Measurements from ENCODE around the gene GTPBP3. TPM values are rescaled to one million over a fixed set of nuclear protein-coding genes. Genes with fewer than 3 reads are reported as not detected.

GTPBP3 gene
- total RNA-seq, 1 experiment from 2014 or later, result 31.2 TPM

DNA sequence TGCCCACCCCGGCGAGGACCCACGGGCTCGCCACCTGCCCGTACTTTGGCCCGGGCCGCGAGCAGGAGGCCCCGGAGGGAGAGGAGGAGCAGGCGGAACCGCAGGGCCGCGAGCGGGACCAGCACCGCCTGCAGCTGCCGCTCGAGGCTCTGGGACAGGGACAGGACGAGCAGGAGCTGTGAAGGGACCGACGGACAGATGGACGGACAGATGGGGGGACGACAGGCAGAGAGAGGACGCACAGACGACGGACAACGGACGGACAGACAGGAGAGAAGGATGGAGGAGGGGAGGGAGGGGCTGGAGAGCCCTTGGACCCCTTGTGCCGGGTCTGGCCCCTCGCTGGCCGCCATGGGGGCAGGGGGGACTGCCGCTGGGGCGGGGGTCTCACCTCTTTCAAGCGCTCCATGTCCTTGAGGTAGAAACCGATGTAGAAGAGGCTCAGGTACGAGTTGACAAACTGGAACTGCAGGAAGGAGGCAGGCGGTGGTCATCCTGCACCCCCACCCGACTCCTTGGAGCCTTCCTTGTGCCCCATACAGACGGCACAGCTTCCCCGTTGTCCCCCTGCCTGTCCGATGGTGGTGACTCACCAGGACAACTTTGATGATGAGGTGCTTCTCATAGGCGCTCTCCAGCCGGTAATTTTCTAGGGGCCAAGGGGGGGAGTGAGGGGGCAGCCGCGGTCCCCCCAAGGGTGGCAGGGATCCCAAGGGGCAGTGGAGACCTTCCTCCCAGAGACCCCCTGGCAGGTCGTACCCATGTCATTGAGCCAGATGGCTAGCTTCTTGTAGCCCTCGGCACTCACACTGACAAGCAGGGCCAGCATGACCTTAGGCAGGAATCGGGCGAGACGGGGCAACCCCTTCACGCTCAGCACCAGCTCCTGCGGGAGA lies 7.7 kb upstream of the GTPBP3 start:
- Histone ChIP-seq H3K4me3 (no peak overlapping the region), H3K4me1 (peaks cover 2% of the 10 kb centered on the region; the same call in 1 of the 2 replicates), H3K27me3 (no peaks in the 10 kb centered on the region), H3K36me3 (no peaks in the 10 kb centered on the region), H3K9me3 (replicated peaks) (no peaks in the 10 kb centered on the region), H3K27ac (no peak overlapping the region)
- no peak for DNase-seq

DNA sequence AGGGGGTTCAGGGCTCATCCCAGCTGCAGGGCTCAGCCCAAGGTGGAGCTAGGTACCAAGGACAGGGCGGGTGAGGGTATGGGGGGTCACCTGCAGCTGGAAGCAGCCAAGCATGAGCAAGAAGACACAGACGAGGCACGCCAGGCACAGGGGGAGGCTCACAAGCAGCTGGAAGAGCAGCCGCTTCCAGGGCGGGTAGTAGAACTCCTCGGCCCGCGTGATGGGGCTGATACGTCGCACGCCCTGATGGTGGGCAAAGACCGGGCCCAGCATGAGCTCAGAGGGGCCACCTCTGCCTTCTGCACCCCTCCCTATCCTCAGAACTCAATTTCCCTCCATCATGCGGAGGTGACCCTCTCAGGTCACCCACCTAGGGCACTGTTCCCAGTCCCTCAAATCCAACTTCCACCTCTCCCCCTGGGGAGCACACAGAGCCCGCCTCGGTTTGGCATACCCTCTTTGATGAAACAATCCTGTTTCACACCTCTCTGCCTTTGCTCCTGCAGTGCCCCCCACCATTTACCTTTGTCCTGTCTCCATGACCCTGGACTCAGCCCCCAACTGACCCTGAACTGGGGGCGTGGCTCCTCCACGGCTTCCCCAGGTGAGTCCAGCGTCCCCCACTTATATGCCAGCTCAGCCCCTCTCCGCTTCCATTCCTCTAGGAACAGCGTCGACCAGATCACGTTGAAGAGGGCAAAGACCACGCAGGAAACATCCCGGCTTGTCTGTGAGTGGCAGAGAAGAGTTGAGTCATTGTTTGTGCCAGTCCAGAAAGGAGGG lies 6.9 kb upstream of the GTPBP3 start:
- H3K36me3 ChIP-seq, result no peaks in the 10 kb centered on the region
- H3K4me1 ChIP-seq, result peaks cover 2% of the 10 kb centered on the region; the same call in 1 of the 2 replicates
- no peak overlapping the region for H3K27ac ChIP-seq
- H3K27me3 ChIP-seq, result no peaks in the 10 kb centered on the region
- no peak overlapping the region for H3K4me3 ChIP-seq
- no peaks in the 10 kb centered on the region for H3K9me3 ChIP-seq (replicated peaks)
- DNase-seq, result no peak

DNA sequence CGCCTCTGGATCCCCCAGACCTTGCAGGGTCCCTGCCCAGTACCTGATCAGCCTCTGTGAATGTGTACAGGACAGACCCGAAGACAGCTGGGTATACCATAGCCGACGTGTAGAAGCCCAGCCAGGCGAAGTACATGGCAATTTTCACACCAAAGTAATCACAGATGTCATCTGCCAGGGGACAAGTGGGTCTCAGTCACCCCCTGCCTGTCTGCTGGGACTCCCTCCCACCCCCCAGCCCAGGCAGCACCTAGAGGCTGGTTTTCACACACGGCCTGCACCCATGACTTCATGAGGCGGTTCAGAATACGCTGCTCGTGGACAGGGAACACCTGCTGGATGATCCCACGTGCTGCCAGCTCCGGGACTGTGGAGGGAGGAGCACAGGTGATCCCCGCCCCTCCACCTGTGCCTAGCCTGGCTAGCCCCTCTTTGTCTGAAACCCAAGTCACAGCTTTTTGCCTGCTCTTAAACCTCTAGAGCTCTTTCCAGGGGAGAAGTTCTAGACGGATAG lies 6.3 kb upstream of the GTPBP3 start:
- Histone ChIP-seq H3K4me3 (no peak overlapping the region), H3K9me3 (replicated peaks) (no peaks in the 10 kb centered on the region), H3K36me3 (no peaks in the 10 kb centered on the region)

DNA sequence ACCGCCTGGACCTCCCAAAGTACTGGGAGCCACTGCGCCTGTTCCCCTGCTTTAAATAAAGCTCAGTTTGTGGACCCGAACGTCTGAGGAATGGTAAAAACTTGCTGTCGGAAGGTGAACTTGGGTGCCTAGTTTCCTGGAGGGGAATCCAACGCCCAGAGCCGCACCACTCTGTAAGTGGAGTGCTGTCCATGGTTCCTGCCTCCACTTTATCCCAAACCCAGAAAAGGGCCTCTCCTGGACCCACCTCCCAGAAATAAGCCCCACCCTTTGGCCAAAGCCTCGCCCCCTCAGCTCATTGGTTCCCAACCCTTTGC lies 5.0 kb upstream of the GTPBP3 start:
- no peak for DNase-seq
- no peaks in the 10 kb centered on the region for H3K9me3 ChIP-seq (replicated peaks)
- H3K4me1 ChIP-seq, result peaks cover 2% of the 10 kb centered on the region; the same call in 1 of the 2 replicates
- H3K27me3 ChIP-seq, result no peaks in the 10 kb centered on the region
- no peak overlapping the region for H3K27ac ChIP-seq
- no peaks in the 10 kb centered on the region for H3K36me3 ChIP-seq
- no peak overlapping the region for H3K4me3 ChIP-seq

More for the DNA sequence above, 6.3 kb upstream of the GTPBP3 start:
- Histone ChIP-seq H3K27me3 (no peaks in the 10 kb centered on the region), H3K27ac (no peak overlapping the region), H3K4me1 (peaks cover 2% of the 10 kb centered on the region; the same call in 1 of the 2 replicates)
- DNase-seq, result no peak

- no peak overlapping the region for H3K4me3 ChIP-seq
- no peaks in the 10 kb centered on the region for H3K36me3 ChIP-seq
- peaks cover 2% of the 10 kb centered on the region; the same call in 1 of the 2 replicates for H3K4me1 ChIP-seq
- no peaks in the 10 kb centered on the region for H3K27me3 ChIP-seq
- peak; percentile 75 to 83 for DNase-seq
- no peaks in the 10 kb centered on the region for H3K9me3 ChIP-seq (replicated peaks)
- H3K27ac ChIP-seq, result no peak overlapping the region
Observed at GRCh38 chr19:17332677-17333581, 4.4 kb upstream of the GTPBP3 start.

DNA sequence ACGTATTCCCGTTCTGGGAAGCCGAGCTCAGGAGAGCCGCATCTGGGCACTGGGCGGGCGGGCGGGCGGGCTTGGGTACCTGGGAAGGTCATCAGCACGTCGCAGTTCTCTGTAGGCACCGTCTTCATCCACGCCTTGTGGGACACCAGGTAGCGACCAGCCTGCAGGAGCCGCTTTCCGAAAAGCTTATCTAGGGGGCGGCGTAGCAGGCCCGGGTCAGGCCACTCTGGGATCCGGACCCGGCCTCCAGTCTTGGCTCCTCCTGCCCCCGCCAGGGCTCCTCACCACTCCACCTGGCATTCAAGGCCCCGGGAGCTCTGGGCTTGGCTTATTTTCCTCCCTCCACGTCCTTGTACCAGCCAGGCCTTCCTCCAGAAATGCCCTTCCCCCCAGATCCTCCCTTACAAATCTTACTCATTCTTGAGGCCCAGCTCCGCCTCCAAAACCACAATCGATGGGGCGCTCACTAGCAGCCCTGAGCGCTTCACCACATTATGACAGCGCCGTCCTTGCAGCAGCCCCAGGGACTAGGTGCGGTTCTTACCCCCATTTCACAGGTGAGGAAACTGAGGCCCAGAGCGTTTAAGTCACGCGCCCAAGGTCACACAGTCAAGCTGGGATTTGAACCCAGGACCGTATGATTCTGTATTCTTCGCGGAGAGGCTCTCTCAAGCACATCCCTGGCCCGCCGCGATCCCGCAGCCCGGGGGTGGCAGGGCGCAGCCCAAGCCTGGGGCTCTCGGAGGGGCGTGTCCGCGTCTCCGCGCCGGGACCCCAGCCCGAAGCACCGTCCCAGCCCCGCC lies 3.5 kb upstream of the GTPBP3 start:
- Histone ChIP-seq H3K4me3 (peak overlapping the region; percentile 70), H3K27me3 (no peaks in the 10 kb centered on the region), H3K4me1 (peaks cover 4% of the 10 kb centered on the region; the same call in 1 of the 2 replicates), H3K9me3 (replicated peaks) (no peaks in the 10 kb centered on the region), H3K27ac (no peak overlapping the region), H3K36me3 (no peaks in the 10 kb centered on the region)
- no peak for DNase-seq

DNA sequence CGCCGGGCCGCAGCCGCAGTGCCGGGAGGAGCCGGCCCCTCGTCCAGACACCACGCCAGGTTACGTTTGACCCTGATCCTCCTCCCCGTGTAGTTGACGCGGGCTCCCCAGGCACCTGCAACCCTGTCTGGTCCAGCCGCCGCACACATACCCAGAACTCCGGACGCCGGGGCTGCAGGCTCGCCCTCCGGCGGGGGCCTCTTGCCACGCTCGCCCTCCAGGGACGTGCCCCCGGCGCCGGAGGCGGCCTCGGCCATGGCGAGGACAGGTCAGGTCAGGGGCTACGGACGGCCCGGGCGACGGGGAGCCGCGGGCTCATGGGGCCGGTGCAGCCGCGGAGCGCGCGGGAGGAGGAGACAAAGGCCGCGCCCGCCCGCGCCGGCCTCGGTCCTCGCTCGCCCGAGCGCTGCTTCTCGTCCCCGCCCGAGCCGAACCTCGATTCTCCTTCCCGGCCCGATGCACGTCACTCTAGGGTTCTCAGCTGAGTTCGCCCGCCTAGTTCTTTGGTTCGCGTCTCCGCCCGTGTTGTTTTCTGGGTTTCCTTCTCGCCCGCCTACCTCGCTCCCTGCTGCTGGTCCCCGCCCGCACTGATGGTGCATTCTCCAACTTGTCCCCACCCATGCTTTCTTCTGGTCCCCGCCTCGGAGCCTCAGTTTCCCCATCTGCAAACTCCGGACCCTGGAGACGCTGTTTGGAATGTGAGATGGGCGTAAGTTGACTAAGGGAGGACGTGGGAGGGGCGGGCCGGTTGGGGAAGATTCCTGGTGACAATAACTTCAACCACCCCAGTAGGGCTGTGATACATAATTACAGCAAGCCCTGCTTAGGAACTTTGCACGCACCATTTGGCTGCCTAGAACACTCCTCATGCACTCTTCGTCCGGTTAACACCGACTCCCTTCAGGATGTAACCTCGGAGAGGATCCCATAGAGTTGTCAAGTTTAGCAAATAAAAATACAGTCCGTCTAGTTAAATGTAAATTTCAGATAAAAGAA lies 2.6 kb upstream of the GTPBP3 start, which contains the start of gene ANO8:
ANO8 (minus strand) TSS at position 442 of the 996 bp plus-strand sequence; CDS start at position 257, 185 bp downstream.
- peak; percentile 99 for DNase-seq
- no peaks in the 10 kb centered on the region for H3K36me3 ChIP-seq

GRCh38 chr19:17335575-17335974 lies 1.8 kb upstream of the GTPBP3 start:
- no peak overlapping the region for H3K27ac ChIP-seq
- no peaks in the 10 kb centered on the region for H3K9me3 ChIP-seq (replicated peaks)
- H3K36me3 ChIP-seq, result no peaks in the 10 kb centered on the region
- H3K4me1 ChIP-seq, result peaks cover 4% of the 10 kb centered on the region; the same call in 1 of the 2 replicates
- H3K4me3 ChIP-seq, result no peak overlapping the region
- DNase-seq, result no peak
- no peaks in the 10 kb centered on the region for H3K27me3 ChIP-seq

More for the DNA sequence above, 2.6 kb upstream of the GTPBP3 start, which contains the start of gene ANO8:
- Histone ChIP-seq H3K27me3 (no peaks in the 10 kb centered on the region), H3K4me3 (peak within 1 kb of the TSS; percentile 70), H3K27ac (no peak within 1 kb of the TSS), H3K4me1 (peaks cover 4% of the 10 kb centered on the region; the same call in 1 of the 2 replicates), H3K9me3 (replicated peaks) (no peaks in the 10 kb centered on the region)

DNA sequence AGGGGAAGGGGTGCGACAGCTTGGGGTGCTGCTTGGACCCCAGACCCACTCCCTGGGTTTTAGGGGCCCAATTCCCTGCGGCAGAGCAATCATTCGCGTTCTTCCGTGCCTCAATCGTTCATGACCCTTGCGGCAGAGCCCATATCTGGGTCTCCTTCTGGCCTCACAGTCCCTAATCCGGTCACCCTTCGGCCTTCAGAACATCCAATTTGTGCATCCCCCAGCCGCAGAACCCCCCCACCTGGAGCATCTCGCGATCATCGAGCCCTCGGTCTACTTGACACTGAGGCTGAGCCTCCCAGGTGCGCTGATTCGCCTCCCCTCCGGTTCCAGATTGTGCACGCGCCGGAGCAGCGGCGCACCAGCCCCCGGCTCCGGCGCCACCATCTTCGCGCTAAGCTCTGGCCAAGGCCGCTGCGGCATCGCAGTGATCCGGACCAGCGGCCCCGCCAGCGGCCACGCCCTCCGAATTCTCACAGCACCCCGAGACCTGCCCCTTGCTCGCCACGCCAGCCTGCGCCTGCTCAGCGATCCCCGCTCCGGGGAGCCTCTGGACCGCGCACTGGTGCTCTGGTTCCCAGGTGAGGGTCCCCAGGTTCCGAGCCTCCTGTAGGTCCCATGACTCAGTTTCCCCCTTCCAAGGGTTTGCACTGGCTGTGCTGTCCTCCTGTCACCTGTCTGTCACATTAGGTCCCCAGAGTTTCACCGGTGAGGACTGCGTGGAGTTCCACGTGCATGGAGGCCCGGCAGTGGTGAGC lies 501 bp downstream of the GTPBP3 start:
- H3K4me1 ChIP-seq, result peaks cover 4% of the 10 kb centered on the region; the same call in 1 of the 2 replicates
- DNase-seq, result no peak
- no peaks in the 10 kb centered on the region for H3K27me3 ChIP-seq
- H3K9me3 ChIP-seq (replicated peaks), result no peaks in the 10 kb centered on the region
- peak overlapping the region; percentile 77 for H3K4me3 ChIP-seq
- peaks cover 8% of the 10 kb centered on the region; the same call in 1 of the 2 replicates for H3K36me3 ChIP-seq
- no peak overlapping the region; the same call in 1 of the 2 replicates for H3K27ac ChIP-seq

DNA sequence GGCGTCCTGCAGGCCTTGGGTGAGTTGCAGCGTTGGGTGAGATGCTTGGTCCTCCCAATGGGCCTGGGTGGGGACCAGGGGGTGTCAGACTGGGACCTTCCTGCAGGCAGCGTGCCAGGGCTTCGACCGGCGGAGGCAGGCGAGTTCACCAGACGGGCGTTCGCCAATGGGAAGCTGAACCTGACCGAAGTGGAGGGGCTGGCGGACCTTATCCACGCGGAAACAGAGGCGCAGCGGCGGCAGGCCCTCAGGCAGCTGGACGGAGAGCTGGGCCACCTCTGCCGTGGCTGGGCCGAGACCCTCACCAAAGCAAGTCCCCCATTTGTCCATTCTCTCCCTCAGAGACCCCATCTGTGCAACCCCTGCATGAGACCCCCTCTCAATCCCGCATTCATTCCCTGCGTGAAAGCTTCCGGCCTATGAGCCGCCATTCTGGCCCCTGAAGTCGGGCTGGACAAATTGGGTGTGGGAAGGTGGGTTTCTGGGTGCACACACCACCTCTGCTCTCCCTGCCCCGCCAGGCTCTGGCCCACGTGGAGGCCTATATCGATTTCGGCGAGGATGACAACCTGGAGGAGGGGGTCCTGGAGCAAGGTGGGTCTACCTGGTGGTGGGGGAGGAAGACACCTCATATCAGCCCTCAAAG lies 1.2 kb downstream of the GTPBP3 start:
- peak overlapping the region; percentile 77 for H3K4me3 ChIP-seq

GRCh38 chr19:17339088-17339741 lies 1.9 kb downstream of the GTPBP3 start:
- no peak overlapping the region for H3K27ac ChIP-seq
- no peak overlapping the region for H3K4me3 ChIP-seq
- H3K9me3 ChIP-seq (replicated peaks), result no peaks in the 10 kb centered on the region
- DNase-seq, result no peak
- peaks cover 2% of the 10 kb centered on the region; the same call in 1 of the 2 replicates for H3K4me1 ChIP-seq
- peaks cover 11% of the 10 kb centered on the region; the same call in 1 of the 2 replicates for H3K36me3 ChIP-seq
- H3K27me3 ChIP-seq, result no peaks in the 10 kb centered on the region

More for the DNA sequence above, 1.2 kb downstream of the GTPBP3 start:
- no peaks in the 10 kb centered on the region for H3K9me3 ChIP-seq (replicated peaks)
- H3K4me1 ChIP-seq, result peaks cover 4% of the 10 kb centered on the region; the same call in 1 of the 2 replicates
- no peak for DNase-seq
- no peaks in the 10 kb centered on the region for H3K27me3 ChIP-seq
- H3K36me3 ChIP-seq, result peaks cover 10% of the 10 kb centered on the region; the same call in 1 of the 2 replicates
- no peak overlapping the region for H3K27ac ChIP-seq
